WTC11 (cell line): ENCODE measurements around the gene AGR3. TPM values are rescaled to one million over a fixed set of nuclear protein-coding genes. Genes with fewer than 3 reads are reported as not detected.
A peak's percentile ranks its signal among the peaks of the same experiment; 100 is the strongest.

Source experiments
- ATAC-seq: fragments of 200-7000 bp; cut with Tn5 transposase; 2 replicates; pipeline ENCODE4 v1.10.0; 2021; ENCODE audit warnings: mild to moderate bottlenecking, moderate library complexity
- CTCF ChIA-PET: fragments of 300-600 bp; sonication (Branson Sonifier 250); formaldehyde crosslinking; loops from one replicate; lab custom pipeline; 2021; ENCODE audit warnings: antibody characterized with exemption; lab: Charles Lee
- POLR2A ChIA-PET: fragments of 350-600 bp; sonication (Branson Sonifier 250); formaldehyde crosslinking; loops from one replicate; lab custom pipeline; 2021; ENCODE audit warnings: antibody characterized with exemption; lab: Charles Lee
- DNase-seq: peaks from one replicate; pipeline ENCODE4 v3.0.0; 2021; ENCODE audit warnings: low spot score
- H3K27ac Mint-ChIP-seq: 2 replicates; pipeline ENCODE4 v1.8.0; 2021; ENCODE audit warnings: mixed read lengths
- H3K27me3 Mint-ChIP-seq: 2 replicates; pipeline ENCODE4 v1.8.0; 2021; ENCODE audit warnings: low read depth, mild to moderate bottlenecking, moderate library complexity, mixed read lengths
- H3K36me3 Mint-ChIP-seq: 2 replicates; pipeline ENCODE4 v1.8.0; 2021; ENCODE audit warnings: mixed read lengths
- H3K4me1 Mint-ChIP-seq: 2 replicates; pipeline ENCODE4 v1.8.0; 2022; ENCODE audit warnings: mixed read lengths
- H3K4me3 Mint-ChIP-seq: 2 replicates; pipeline ENCODE4 v1.8.0; 2021; ENCODE audit warnings: mild to moderate bottlenecking, moderate library complexity, mixed read lengths
- H3K9me3 Mint-ChIP-seq: 2 replicates; pipeline ENCODE4 v1.8.0; 2021; ENCODE audit warnings: mixed read lengths
- EMX1 ChIP-seq: fragments of 250-450 bp; sonication (Bioruptor Pico); IDR thresholded peaks from 2 replicates; pipeline ENCODE4 v1.8.0; 2021; ENCODE audit warnings: mild to moderate bottlenecking
- FOXJ3 ChIP-seq: sonication (generic); formaldehyde crosslinking; IDR thresholded peaks from 2 replicates; pipeline ENCODE4 v1.9.0; 2021; ENCODE audit warnings: missing genetic modification reagents, mild to moderate bottlenecking, borderline replicate concordance
- MXD4 ChIP-seq: fragments of 250-450 bp; sonication (Bioruptor Pico); IDR thresholded peaks from 2 replicates; pipeline ENCODE4 v1.8.0; 2021; ENCODE audit warnings: mild to moderate bottlenecking, moderate library complexity, borderline replicate concordance
- NFE2L1 ChIP-seq: sonication (generic); formaldehyde crosslinking; IDR thresholded peaks from 2 replicates; pipeline ENCODE4 v1.8.1; 2023; ENCODE audit warnings: missing genetic modification reagents
- NFYB ChIP-seq: sonication (generic); formaldehyde crosslinking; conservative IDR thresholded peaks from 2 replicates; pipeline ENCODE4 v1.8.0; 2022; ENCODE audit warnings: low read depth, missing genetic modification reagents
- NR1H2 ChIP-seq: sonication (generic); formaldehyde crosslinking; IDR thresholded peaks from 2 replicates; pipeline ENCODE4 v1.9.0; 2021; ENCODE audit warnings: mild to moderate bottlenecking, moderate library complexity, missing genetic modification reagents
- NR2C2 ChIP-seq: sonication (generic); formaldehyde crosslinking; IDR thresholded peaks from 2 replicates; pipeline ENCODE4 v1.8.0; 2022; ENCODE audit warnings: mild to moderate bottlenecking, missing genetic modification reagents
- SOX15 ChIP-seq: fragments of 250-450 bp; sonication (Bioruptor Pico); IDR thresholded peaks from 2 replicates; pipeline ENCODE4 v1.9.0; 2021; ENCODE audit warnings: mild to moderate bottlenecking
- ZBTB21 ChIP-seq: sonication (generic); formaldehyde crosslinking; IDR thresholded peaks from 2 replicates; pipeline ENCODE4 v1.8.1; 2023; ENCODE audit warnings: mild to moderate bottlenecking, missing genetic modification reagents, borderline replicate concordance
- ZNF232 ChIP-seq: sonication (generic); formaldehyde crosslinking; IDR thresholded peaks from 2 replicates; pipeline ENCODE4 v1.8.0; 2022; ENCODE audit warnings: mild to moderate bottlenecking, missing genetic modification reagents
- total RNA-seq: library from RNA; stranded (reverse); gene quantifications from 3 replicates; pipeline ENCODE4 v1.2.3, GENCODE V29; 2021
- TF ChIP-seq, protein P1 (sequence below): sonication (generic); formaldehyde crosslinking; IDR thresholded peaks from 2 replicates; pipeline ENCODE4 v1.8.0; 2022; ENCODE audit warnings: mild to moderate bottlenecking, missing genetic modification reagents
- TF ChIP-seq, protein P2 (sequence below): sonication (generic); formaldehyde crosslinking; IDR thresholded peaks from 2 replicates; pipeline ENCODE4 v1.8.1; 2022; ENCODE audit warnings: low read depth, missing genetic modification reagents, borderline replicate concordance
- TF ChIP-seq, protein P3 (sequence below): sonication (generic); formaldehyde crosslinking; IDR thresholded peaks from 2 replicates; pipeline ENCODE4 v1.8.0; 2022; ENCODE audit warnings: mild to moderate bottlenecking, missing genetic modification reagents
- TF ChIP-seq, protein P4 (sequence below): fragments of 250-450 bp; sonication (Bioruptor Pico); IDR thresholded peaks from 2 replicates; pipeline ENCODE4 v1.8.0; 2021; ENCODE audit warnings: mild to moderate bottlenecking
- TF ChIP-seq, protein P5 (sequence below): sonication (generic); formaldehyde crosslinking; IDR thresholded peaks from 2 replicates; pipeline ENCODE4 v1.8.1; 2022; ENCODE audit warnings: mild to moderate bottlenecking, missing genetic modification reagents, moderate library complexity, borderline replicate concordance
- TF ChIP-seq, protein P6 (sequence below): fragments of 250-450 bp; sonication (Bioruptor Pico); IDR thresholded peaks from 2 replicates; pipeline ENCODE4 v1.9.0; 2021; ENCODE audit warnings: moderate library complexity, mild to moderate bottlenecking, inconsistent platforms, borderline replicate concordance
- TF ChIP-seq, protein P7 (sequence below): sonication (generic); formaldehyde crosslinking; IDR thresholded peaks from 2 replicates; pipeline ENCODE4 v1.8.0; 2023; ENCODE audit warnings: missing genetic modification reagents, mild to moderate bottlenecking, borderline replicate concordance
- TF ChIP-seq, protein P8 (sequence below): sonication (generic); formaldehyde crosslinking; IDR thresholded peaks from 2 replicates; pipeline ENCODE4 v1.8.1; 2023; ENCODE audit warnings: mild to moderate bottlenecking, missing genetic modification reagents, moderate library complexity
- TF ChIP-seq, protein P9 (sequence below): sonication (generic); formaldehyde crosslinking; IDR thresholded peaks from 2 replicates; pipeline ENCODE4 v1.8.1; 2023; ENCODE audit warnings: mild to moderate bottlenecking, missing genetic modification reagents
- TF ChIP-seq, protein P10 (sequence below): fragments of 250-450 bp; sonication (Bioruptor Pico); IDR thresholded peaks from 2 replicates; pipeline ENCODE4 v1.9.0; 2021; ENCODE audit warnings: mild to moderate bottlenecking

AGR3 gene
- total RNA-seq, 1 experiment from 2014 or later = not detected

DNA sequence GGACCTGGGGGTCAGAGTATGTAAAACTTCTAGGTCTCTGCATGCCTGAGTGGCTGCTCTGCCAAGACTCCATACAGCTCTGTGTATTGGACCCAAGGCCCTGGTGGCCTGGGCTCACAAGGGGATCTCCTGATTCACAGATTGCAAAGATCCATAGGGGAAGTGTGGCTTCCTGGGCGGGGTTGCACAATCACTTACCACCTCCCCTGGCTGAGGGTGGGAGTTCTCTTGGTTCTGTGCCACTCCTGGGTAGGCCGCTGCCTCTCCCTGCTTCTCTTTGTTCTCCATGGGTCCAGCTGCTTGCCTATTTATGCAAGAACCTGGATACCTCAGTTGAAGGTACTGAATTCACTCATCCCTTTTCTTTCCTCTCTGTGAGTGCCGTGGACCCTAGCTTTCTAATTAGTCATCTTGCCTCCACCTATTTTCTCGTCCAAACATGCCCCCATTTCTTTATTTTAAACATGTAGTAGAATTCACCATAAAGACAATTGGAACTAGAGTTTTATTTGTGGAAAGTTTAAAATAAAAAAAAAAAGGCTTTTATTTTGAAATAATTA lies 18.5 kb upstream of the AGR3 start:
- Mint-ChIP-seq H3K4me1 (peaks cover 18% of the 10 kb centered on the region), H3K9me3 (peaks cover 12% of the 10 kb centered on the region), H3K27ac (no peak overlapping the region), H3K27me3 (no peaks in the 10 kb centered on the region), H3K36me3 (peaks cover 4% of the 10 kb centered on the region; the same call in 1 of the 2 replicates), H3K4me3 (no peak overlapping the region)
- no peak for TF ChIP-seq SOX15 (CRISPR knock-in tag)
- TF ChIP-seq, protein P1, sequence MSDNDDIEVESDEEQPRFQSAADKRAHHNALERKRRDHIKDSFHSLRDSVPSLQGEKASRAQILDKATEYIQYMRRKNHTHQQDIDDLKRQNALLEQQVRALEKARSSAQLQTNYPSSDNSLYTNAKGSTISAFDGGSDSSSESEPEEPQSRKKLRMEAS (CRISPR knock-in tag) = no peak
- TF ChIP-seq NFE2L1 = no peak
- no peak for TF ChIP-seq NR1H2 (CRISPR knock-in tag)
- TF ChIP-seq, protein P2, sequence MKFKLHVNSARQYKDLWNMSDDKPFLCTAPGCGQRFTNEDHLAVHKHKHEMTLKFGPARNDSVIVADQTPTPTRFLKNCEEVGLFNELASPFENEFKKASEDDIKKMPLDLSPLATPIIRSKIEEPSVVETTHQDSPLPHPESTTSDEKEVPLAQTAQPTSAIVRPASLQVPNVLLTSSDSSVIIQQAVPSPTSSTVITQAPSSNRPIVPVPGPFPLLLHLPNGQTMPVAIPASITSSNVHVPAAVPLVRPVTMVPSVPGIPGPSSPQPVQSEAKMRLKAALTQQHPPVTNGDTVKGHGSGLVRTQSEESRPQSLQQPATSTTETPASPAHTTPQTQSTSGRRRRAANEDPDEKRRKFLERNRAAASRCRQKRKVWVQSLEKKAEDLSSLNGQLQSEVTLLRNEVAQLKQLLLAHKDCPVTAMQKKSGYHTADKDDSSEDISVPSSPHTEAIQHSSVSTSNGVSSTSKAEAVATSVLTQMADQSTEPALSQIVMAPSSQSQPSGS (CRISPR knock-in tag) = no peak
- TF ChIP-seq, protein P3, sequence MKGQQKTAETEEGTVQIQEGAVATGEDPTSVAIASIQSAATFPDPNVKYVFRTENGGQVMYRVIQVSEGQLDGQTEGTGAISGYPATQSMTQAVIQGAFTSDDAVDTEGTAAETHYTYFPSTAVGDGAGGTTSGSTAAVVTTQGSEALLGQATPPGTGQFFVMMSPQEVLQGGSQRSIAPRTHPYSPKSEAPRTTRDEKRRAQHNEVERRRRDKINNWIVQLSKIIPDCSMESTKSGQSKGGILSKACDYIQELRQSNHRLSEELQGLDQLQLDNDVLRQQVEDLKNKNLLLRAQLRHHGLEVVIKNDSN (CRISPR knock-in tag) = no peak
- TF ChIP-seq, protein P4, sequence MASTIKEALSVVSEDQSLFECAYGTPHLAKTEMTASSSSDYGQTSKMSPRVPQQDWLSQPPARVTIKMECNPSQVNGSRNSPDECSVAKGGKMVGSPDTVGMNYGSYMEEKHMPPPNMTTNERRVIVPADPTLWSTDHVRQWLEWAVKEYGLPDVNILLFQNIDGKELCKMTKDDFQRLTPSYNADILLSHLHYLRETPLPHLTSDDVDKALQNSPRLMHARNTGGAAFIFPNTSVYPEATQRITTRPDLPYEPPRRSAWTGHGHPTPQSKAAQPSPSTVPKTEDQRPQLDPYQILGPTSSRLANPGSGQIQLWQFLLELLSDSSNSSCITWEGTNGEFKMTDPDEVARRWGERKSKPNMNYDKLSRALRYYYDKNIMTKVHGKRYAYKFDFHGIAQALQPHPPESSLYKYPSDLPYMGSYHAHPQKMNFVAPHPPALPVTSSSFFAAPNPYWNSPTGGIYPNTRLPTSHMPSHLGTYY = no peak
- no peak for TF ChIP-seq NR2C2 (CRISPR knock-in tag)
- TF ChIP-seq, protein P5, sequence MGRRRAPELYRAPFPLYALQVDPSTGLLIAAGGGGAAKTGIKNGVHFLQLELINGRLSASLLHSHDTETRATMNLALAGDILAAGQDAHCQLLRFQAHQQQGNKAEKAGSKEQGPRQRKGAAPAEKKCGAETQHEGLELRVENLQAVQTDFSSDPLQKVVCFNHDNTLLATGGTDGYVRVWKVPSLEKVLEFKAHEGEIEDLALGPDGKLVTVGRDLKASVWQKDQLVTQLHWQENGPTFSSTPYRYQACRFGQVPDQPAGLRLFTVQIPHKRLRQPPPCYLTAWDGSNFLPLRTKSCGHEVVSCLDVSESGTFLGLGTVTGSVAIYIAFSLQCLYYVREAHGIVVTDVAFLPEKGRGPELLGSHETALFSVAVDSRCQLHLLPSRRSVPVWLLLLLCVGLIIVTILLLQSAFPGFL = no peak
- TF ChIP-seq NFYB (CRISPR knock-in tag) = no peak
- TF ChIP-seq, protein P6, sequence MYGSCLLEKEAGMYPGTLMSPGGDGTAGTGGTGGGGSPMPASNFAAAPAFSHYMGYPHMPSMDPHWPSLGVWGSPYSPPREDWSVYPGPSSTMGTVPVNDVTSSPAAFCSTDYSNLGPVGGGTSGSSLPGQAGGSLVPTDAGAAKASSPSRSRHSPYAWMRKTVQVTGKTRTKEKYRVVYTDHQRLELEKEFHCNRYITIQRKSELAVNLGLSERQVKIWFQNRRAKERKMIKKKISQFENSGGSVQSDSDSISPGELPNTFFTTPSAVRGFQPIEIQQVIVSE = no peak
- TF ChIP-seq ZBTB21 (CRISPR knock-in tag) = no peak
- TF ChIP-seq, protein P7, sequence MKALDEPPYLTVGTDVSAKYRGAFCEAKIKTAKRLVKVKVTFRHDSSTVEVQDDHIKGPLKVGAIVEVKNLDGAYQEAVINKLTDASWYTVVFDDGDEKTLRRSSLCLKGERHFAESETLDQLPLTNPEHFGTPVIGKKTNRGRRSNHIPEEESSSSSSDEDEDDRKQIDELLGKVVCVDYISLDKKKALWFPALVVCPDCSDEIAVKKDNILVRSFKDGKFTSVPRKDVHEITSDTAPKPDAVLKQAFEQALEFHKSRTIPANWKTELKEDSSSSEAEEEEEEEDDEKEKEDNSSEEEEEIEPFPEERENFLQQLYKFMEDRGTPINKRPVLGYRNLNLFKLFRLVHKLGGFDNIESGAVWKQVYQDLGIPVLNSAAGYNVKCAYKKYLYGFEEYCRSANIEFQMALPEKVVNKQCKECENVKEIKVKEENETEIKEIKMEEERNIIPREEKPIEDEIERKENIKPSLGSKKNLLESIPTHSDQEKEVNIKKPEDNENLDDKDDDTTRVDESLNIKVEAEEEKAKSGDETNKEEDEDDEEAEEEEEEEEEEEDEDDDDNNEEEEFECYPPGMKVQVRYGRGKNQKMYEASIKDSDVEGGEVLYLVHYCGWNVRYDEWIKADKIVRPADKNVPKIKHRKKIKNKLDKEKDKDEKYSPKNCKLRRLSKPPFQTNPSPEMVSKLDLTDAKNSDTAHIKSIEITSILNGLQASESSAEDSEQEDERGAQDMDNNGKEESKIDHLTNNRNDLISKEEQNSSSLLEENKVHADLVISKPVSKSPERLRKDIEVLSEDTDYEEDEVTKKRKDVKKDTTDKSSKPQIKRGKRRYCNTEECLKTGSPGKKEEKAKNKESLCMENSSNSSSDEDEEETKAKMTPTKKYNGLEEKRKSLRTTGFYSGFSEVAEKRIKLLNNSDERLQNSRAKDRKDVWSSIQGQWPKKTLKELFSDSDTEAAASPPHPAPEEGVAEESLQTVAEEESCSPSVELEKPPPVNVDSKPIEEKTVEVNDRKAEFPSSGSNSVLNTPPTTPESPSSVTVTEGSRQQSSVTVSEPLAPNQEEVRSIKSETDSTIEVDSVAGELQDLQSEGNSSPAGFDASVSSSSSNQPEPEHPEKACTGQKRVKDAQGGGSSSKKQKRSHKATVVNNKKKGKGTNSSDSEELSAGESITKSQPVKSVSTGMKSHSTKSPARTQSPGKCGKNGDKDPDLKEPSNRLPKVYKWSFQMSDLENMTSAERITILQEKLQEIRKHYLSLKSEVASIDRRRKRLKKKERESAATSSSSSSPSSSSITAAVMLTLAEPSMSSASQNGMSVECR (CRISPR knock-in tag) = no peak
- TF ChIP-seq FOXJ3 (CRISPR knock-in tag) = no peak
- TF ChIP-seq, protein P8, sequence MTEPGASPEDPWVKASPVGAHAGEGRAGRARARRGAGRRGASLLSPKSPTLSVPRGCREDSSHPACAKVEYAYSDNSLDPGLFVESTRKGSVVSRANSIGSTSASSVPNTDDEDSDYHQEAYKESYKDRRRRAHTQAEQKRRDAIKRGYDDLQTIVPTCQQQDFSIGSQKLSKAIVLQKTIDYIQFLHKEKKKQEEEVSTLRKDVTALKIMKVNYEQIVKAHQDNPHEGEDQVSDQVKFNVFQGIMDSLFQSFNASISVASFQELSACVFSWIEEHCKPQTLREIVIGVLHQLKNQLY (CRISPR knock-in tag) = no peak
- TF ChIP-seq, protein P9, sequence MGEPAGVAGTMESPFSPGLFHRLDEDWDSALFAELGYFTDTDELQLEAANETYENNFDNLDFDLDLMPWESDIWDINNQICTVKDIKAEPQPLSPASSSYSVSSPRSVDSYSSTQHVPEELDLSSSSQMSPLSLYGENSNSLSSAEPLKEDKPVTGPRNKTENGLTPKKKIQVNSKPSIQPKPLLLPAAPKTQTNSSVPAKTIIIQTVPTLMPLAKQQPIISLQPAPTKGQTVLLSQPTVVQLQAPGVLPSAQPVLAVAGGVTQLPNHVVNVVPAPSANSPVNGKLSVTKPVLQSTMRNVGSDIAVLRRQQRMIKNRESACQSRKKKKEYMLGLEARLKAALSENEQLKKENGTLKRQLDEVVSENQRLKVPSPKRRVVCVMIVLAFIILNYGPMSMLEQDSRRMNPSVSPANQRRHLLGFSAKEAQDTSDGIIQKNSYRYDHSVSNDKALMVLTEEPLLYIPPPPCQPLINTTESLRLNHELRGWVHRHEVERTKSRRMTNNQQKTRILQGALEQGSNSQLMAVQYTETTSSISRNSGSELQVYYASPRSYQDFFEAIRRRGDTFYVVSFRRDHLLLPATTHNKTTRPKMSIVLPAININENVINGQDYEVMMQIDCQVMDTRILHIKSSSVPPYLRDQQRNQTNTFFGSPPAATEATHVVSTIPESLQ = no peak
- no peak for TF ChIP-seq ZNF232 (CRISPR knock-in tag)
- TF ChIP-seq MXD4 (CRISPR knock-in tag) = no peak
- TF ChIP-seq, protein P10, sequence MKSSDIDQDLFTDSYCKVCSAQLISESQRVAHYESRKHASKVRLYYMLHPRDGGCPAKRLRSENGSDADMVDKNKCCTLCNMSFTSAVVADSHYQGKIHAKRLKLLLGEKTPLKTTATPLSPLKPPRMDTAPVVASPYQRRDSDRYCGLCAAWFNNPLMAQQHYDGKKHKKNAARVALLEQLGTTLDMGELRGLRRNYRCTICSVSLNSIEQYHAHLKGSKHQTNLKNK (CRISPR knock-in tag) = no peak
- no peak for TF ChIP-seq EMX1 (CRISPR knock-in tag)
- ChIA-PET POLR2A (no interaction called here), CTCF (interaction anchor here (0.9 kb wide), 1 partner anchor 9 kb away, joined by 3 read pairs; no protein-coding TSS in a partner anchor)
- DNase-seq (no peak), ATAC-seq (peak; percentile 55)
